Central memory CD8-positive, alpha-beta T cell (primary cell): ENCODE results near the gene SLC6A6.
A peak's percentile ranks its signal among the peaks of the same experiment; 100 is the strongest.

Experiments used
- ATAC-seq: fragments of 150-1000 bp; cut with Tn5 transposase; replicated peaks from 2 replicates; pipeline ENCODE4 v1.10.0; 2022; ENCODE audit warnings: mild to moderate bottlenecking, moderate FRiP score, moderate number of reproducible peaks; ENCODE audit not compliant: poor library complexity, severe bottlenecking; ENCODE audit errors: extremely low read depth
- DNase-seq, 2 donors: peaks; one replicate each; pipeline ENCODE4 v3.0.0; 2021; ENCODE audit warnings: low spot score in 2 of 2
- H3K27ac Mint-ChIP-seq: one replicate; pipeline ENCODE4 v1.8.0; 2022; ENCODE audit warnings: low read depth, mild to moderate bottlenecking, moderate library complexity, mixed read lengths
- H3K27me3 Mint-ChIP-seq: one replicate; pipeline ENCODE4 v1.8.0; 2022; ENCODE audit warnings: mixed read lengths
- H3K36me3 Mint-ChIP-seq: one replicate; pipeline ENCODE4 v1.8.0; 2022; ENCODE audit warnings: mild to moderate bottlenecking, moderate library complexity, mixed read lengths; ENCODE audit not compliant: insufficient read depth
- H3K4me1 Mint-ChIP-seq: one replicate; pipeline ENCODE4 v1.8.0; 2022; ENCODE audit warnings: mixed read lengths
- H3K4me3 Mint-ChIP-seq: one replicate; pipeline ENCODE4 v1.8.0; 2022; ENCODE audit warnings: mild to moderate bottlenecking, moderate library complexity, mixed read lengths
- H3K9me3 Mint-ChIP-seq: one replicate; pipeline ENCODE4 v1.8.0; 2022; ENCODE audit warnings: mixed read lengths

The SLC6A6 gene

DNA sequence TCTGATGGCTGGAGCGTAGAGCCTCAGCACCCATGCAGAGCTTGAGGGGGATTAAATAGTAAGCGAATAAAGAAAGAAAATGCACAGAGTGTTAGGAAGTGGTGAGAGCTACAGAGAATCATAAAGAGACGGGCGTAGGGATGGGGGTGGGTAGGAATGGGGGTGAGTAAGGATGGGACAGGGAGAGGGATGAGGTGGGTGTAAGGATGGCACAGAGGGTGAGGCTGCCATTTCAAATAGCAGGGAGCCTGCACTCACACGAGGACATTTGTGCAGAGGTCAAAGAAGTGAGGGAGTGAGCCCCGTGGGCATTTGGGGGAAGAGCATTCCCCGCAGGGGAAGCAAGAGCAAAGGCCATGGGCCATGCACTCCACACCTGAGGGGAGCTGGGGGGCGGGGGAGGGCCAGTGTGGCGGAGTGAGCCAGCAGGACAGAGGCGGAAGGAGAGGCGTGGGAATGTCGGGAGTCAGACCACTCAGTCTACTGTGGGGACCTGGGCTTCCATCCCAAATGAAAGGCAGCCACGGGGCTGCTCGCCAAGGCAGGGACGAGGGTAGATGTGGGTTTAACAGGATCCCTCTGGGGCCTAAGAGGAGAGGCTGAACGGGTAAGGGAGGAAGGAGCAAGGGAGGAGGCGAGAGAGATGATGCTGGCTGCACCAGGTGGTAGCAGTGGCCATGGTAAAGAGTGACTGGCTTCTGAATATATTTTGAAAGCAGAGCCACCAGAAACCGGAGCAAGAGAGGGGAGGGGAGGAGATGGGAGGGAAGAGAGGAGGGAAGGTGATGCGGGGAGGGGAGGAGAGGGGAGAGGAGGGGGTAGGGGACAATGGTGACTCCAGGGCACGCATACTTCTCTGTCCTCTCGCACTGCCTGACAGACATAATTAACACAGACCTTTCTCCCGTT is 35.2 kb upstream of the SLC6A6 start:
- H3K27ac Mint-ChIP-seq: no peak overlapping the region
- H3K36me3 Mint-ChIP-seq: no peaks in the 10 kb centered on the region
- H3K9me3 Mint-ChIP-seq: no peaks in the 10 kb centered on the region
- H3K27me3 Mint-ChIP-seq: peaks cover 22% of the 10 kb centered on the region
- ATAC-seq: no peak
- H3K4me1 Mint-ChIP-seq: peaks cover 7% of the 10 kb centered on the region
- no peak overlapping the region for H3K4me3 Mint-ChIP-seq
- no peak for DNase-seq

- Mint-ChIP-seq H3K36me3 (no peaks in the 10 kb centered on the region), H3K27ac (no peak overlapping the region), H3K27me3 (peaks cover 22% of the 10 kb centered on the region), H3K9me3 (no peaks in the 10 kb centered on the region), H3K4me1 (peaks cover 7% of the 10 kb centered on the region), H3K4me3 (no peak overlapping the region)
- ATAC-seq (no peak), DNase-seq (no peak)
These were observed 34.3 kb upstream of the SLC6A6 start for GRCh38 chr3:14368146-14368545.

DNA sequence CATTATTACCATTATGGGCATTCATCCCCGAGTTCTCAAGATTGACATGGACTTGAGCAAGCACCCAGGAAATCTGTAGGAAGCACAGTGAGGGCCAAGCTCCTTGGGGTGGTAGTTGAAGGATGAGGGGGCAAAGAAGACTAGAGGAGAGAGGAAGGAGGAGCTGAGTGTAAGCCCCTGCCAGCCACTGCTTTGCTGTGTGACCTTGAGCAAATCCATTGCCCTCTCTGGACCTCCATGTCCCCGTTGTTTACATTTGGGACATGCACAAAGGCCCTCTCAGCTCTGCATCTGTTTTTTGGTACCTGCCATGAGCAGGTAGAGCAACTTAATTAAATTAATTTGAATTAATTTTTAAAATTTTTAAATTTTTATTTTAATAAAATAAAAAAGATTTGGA is 33.5 kb upstream of the SLC6A6 start:
- DNase-seq (no peak), ATAC-seq (no peak)
- Mint-ChIP-seq H3K4me1 (peaks cover 7% of the 10 kb centered on the region), H3K9me3 (no peaks in the 10 kb centered on the region), H3K36me3 (no peaks in the 10 kb centered on the region), H3K4me3 (no peak overlapping the region), H3K27me3 (peaks cover 22% of the 10 kb centered on the region), H3K27ac (no peak overlapping the region)

DNA sequence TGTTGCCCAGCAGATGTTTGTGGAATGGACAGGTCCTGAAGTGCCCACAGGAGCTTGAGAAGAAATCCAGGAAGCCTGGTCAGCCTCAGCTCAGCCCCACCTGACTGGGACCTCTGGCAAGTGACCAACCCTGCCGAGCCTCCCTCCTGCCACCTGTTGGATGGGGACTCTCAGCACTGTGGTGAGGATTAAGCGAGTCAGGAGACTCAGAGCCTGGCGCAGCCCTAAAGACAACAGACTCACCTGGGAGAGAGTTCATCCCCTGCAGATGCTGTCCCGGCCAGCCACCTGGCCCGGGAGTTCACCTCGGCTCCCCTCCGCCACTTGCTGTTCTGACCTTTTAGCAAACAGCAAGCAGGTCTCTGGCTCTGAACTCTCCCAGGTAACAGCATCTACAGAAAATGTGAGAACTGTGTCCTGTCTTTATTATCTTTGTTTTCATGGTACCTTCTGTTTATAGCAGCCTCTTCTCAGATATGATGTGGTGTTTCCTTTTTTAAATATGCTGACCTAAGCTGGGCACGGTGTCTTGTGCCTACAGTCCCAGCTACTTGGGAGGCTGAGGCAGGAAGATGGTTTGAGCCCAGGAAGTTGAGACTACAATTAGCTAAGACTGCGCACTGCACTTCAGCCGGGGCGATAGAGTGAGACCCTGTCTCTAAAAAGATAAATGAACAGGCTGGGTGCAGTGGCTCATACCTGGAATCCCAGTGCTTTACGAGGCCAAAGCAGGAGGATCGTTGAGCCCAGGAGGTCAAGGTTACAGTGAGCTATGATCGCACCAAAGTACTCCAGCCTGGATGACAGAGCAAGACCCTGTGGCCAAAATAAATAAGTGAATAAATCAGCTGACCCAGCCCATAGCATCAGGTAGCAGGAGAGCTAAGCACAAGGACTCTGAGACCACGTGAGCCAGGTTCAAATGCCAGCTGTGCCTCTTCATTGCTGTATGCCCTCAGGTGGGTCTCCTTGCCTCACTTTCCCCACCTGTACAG is 32.4 kb upstream of the SLC6A6 start:
- no peak overlapping the region for H3K4me3 Mint-ChIP-seq
- no peak for ATAC-seq
- peaks cover 7% of the 10 kb centered on the region for H3K4me1 Mint-ChIP-seq
- H3K9me3 Mint-ChIP-seq: no peaks in the 10 kb centered on the region
- H3K27me3 Mint-ChIP-seq: peaks cover 22% of the 10 kb centered on the region
- H3K27ac Mint-ChIP-seq: no peak overlapping the region
- DNase-seq: no peak
- no peaks in the 10 kb centered on the region for H3K36me3 Mint-ChIP-seq

DNA sequence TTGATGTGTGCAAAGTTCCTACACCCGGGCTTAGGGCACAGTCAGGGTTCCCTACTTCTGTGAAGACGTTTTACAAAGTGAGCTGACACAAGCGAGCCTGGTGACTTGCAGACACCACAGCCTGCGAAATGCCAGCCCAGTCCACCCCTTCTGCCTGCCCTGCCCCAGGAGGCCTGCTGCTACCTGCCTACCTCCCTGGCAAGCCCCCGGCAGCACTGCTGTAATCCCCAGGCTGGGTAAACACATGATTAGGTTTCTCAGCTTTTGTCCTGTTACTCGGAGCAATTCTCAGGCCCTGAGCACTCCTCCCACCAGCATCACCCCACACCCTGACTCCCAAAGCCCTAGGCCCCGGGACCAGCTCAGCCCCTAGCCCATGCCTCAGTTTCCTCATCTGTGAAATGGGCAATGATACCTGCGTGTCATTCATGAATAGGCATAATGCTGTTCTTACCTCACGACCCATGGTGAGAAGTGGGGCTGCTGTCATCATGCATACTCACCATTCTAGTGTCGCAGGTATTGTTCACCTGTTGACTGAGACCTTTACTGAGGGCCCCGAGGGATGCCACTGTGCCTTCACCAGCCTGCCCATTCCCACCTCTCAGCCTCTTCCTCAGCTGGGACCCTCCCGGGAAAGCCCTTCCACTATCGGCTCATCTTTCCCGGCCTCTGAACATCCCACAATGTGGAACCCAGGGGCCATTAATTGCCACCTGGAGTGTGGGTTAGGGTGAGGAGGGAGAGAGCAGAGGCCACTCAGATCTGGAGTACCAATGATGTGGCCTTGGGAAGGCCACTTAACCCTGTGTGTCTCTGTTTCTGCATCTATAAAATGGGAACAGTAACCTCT is 31.5 kb upstream of the SLC6A6 start:
- DNase-seq: no peak
- H3K27ac Mint-ChIP-seq: no peak overlapping the region
- ATAC-seq: no peak
- peaks cover 22% of the 10 kb centered on the region for H3K27me3 Mint-ChIP-seq
- H3K4me1 Mint-ChIP-seq: peaks cover 7% of the 10 kb centered on the region
- H3K4me3 Mint-ChIP-seq: no peak overlapping the region
- H3K36me3 Mint-ChIP-seq: peaks cover 1% of the 10 kb centered on the region
- H3K9me3 Mint-ChIP-seq: no peaks in the 10 kb centered on the region

DNA sequence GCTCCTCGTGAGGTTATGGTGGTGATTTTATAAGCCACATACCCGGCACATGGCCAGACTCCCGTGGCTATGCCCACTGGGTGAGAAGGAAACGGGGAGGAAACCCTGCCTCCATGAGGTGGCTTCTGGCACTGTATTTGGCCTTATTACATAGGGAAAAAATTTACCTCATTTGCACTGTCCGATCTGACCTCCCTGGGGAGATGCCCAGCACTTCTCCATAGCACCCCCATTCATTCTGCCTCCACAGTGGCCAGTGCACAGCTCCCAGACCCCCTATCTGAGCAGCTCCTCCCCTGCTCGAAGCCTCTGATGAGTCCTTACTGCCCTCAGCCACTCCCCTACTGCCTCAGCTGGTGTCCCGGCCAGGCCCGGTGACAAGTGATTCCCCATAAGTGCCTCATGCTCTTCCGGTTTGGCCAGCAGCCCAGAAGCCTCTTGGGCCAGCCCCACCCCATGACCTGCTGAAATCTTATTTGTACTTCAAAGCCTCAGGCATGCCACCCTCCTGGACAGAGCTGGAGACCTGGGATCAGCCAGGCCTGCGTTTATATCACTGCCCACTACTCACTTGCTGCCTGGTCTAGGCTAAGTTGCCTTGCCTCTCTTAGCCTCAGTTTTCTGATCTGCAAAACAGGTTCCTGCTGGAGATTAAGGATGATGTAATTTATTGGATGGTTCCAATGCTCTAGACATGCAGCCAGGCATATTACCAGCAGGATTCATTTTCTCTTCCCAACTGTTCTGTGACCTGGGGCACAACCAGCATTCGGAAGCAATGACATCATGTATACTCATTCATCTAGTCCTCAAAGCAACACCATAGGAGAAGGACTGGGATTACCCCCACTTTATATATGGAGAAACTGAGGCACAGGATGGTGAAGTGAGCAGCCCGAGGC is 30.6 kb upstream of the SLC6A6 start:
- H3K27ac Mint-ChIP-seq: no peak overlapping the region
- DNase-seq: no peak
- ATAC-seq: no peak

DNA sequence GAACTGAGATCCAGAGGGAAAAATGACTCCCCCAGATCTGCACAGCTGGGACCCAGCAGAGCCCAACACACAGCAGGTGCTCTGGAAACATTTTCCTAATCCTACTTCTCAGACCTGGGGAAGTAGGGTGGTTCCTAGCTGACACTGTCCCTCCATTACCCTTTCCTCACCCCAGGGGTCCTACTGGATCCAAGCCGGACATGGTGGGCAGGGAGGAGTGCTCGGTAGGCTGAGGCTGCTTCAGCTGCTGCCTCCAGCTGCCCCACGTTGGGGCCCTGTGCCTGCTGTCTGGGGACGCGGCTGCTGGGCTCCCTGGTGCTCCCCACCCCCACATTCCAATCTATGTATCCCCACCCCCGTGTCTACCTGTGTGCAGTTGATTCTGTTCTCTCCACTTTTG is 29.8 kb upstream of the SLC6A6 start:
- H3K9me3 Mint-ChIP-seq: no peaks in the 10 kb centered on the region
- H3K27me3 Mint-ChIP-seq: peaks cover 10% of the 10 kb centered on the region
- no peak for ATAC-seq
- H3K4me3 Mint-ChIP-seq: no peak overlapping the region
- peak overlapping the region; percentile 10 for H3K27ac Mint-ChIP-seq
- DNase-seq: no peak
- H3K4me1 Mint-ChIP-seq: peaks cover 19% of the 10 kb centered on the region
- H3K36me3 Mint-ChIP-seq: peaks cover 1% of the 10 kb centered on the region

More for the DNA sequence above, 30.6 kb upstream of the SLC6A6 start:
- peaks cover 15% of the 10 kb centered on the region for H3K27me3 Mint-ChIP-seq
- H3K36me3 Mint-ChIP-seq: peaks cover 1% of the 10 kb centered on the region
- no peak overlapping the region for H3K4me3 Mint-ChIP-seq
- H3K4me1 Mint-ChIP-seq: peaks cover 11% of the 10 kb centered on the region
- H3K9me3 Mint-ChIP-seq: no peaks in the 10 kb centered on the region

DNA sequence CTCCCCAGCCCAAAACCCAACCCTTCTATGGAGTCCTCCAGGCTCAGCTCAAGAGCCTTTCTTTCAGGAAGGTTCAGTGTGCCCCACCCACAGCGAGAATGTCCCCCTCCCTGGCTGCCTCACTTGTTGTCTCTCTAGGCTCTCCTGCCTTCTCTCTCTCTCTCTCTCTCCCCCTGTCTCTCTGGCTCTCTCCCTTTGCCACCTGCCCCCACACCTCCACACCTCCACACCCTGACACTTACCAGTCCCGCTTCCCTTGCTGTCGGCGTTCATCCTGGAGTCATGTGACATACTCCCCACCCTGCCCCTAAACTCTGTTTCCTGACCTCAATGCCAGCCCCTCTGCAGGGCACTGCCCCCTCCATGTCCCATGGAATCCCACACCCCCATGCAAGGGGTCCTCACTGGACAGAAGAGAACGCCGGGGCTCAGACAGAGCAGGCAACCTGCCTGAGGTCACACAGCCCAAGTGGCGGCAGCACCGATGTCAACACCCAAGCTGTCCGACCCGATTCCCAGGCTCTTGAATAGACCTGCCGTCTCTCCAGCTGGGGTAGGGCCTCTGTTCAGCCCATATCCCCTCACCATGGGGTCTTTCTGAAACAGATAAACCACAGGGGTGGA is 28.5 kb upstream of the SLC6A6 start:
- no peak for DNase-seq
- Mint-ChIP-seq H3K27ac (peak overlapping the region; percentile 14), H3K4me3 (no peak overlapping the region), H3K9me3 (no peaks in the 10 kb centered on the region), H3K27me3 (peaks cover 10% of the 10 kb centered on the region), H3K4me1 (peaks cover 32% of the 10 kb centered on the region), H3K36me3 (peaks cover 1% of the 10 kb centered on the region)
- ATAC-seq: no peak

DNA sequence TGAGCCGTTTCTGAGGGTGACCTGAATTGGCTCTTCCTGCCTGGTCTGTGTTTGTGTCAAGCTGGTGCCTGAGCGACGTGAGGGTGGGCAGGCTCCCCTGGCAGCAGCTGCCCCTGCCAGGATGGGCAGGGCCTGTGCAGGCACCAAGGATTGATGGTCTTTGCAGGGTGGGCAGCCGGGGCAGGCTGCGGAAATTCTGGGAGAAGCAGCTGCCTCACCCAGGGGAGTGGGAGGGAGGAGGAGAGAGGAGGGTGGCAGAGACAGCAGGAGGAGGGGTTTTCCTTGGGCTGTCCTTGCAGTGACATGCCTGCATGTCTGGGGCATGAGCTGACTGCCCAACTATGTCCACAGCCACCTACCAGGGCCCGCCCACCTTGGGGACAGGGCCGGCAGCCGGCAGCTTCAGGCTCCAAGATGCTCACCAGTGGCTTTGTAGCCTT is 27.9 kb upstream of the SLC6A6 start:
- ATAC-seq (no peak), DNase-seq (no peak)
- H3K9me3 Mint-ChIP-seq: no peaks in the 10 kb centered on the region
- peaks cover 33% of the 10 kb centered on the region for H3K4me1 Mint-ChIP-seq
- H3K27me3 Mint-ChIP-seq: peaks cover 10% of the 10 kb centered on the region
- peaks cover 1% of the 10 kb centered on the region for H3K36me3 Mint-ChIP-seq
- H3K4me3 Mint-ChIP-seq: no peak overlapping the region
- H3K27ac Mint-ChIP-seq: no peak overlapping the region

DNA sequence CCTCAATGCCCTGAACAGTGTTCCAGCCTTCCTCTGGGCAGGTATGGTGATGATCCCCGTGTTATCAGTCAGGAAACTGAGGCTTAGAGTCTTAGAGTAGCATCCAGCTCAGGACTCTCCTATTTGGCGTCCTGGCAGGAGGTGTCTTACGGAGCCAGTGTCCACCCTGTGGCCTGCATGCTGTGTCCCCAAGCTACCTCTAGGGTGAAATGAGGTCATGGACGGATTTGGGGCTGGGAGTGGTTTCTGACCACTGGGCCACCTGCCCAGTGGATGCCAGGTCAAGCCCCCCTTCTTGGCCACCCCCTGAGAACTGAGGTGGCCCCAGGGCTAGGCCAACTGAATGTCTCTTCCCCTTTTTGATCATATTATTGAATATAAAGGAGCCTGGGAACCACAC is 27.2 kb upstream of the SLC6A6 start:
- H3K4me3 Mint-ChIP-seq: no peak overlapping the region

More for the DNA sequence above, 27.2 kb upstream of the SLC6A6 start:
- no peaks in the 10 kb centered on the region for H3K9me3 Mint-ChIP-seq
- H3K4me1 Mint-ChIP-seq: peaks cover 33% of the 10 kb centered on the region
- peaks cover 10% of the 10 kb centered on the region for H3K27me3 Mint-ChIP-seq
- no peak for ATAC-seq
- peaks cover 1% of the 10 kb centered on the region for H3K36me3 Mint-ChIP-seq
- no peak for DNase-seq
- no peak overlapping the region for H3K27ac Mint-ChIP-seq
